IPS-NIHi11 (cell line): Measurements from ENCODE around the gene PIAS1.
A peak's percentile ranks its signal among the peaks of the same experiment; 100 is the strongest.
"Not testable (repeated sequence)": the region's sequence is repeated elsewhere in the genome, so short reads cannot be mapped to it uniquely, and the experiment has no call there.

Source experiments
- DNase-seq: peaks from one replicate; pipeline ENCODE4 v3.0.0; 2012; ENCODE audit warnings: mixed read lengths, low spot score

PIAS1 gene

DNA sequence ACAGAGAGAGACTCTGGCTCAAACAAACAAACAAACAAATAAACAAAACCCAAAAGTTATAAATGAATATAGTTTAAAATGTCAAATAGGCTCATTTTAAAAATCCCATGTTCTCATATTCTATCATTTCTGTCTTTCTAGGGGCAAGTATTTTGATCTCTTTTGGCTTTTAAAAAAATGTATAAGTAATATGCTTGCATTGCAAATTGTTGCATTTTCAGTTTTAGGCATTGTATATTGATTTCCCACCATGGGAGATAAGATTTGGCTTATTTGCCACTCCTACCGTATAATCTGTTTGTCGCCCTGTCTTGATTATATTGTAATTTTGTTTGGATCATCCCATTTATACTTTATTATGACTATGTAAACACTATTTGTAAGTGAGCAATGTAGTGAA is 70.6 kb downstream of the PIAS1 start:
- DNase-seq, result no peak

DNA sequence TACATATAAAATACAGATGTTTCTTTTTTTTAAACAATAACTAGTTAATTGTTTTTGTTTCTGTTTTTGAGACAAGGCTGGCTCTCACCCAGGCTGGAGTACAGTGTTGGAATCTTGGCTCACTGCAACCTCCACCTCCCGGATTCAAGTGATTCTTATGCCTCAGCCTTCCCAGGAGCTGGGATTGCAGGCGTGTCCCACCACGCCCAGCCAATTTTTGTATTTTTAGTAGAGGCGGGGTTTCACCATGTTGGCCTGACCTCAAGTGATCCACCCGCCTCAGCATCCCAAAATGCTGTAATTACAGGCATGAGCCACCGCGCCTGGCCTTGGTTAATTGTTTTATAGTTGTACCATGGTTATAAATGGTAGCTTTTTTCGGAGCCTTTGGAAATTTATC is 72.3 kb downstream of the PIAS1 start:
- no peak for DNase-seq

DNA sequence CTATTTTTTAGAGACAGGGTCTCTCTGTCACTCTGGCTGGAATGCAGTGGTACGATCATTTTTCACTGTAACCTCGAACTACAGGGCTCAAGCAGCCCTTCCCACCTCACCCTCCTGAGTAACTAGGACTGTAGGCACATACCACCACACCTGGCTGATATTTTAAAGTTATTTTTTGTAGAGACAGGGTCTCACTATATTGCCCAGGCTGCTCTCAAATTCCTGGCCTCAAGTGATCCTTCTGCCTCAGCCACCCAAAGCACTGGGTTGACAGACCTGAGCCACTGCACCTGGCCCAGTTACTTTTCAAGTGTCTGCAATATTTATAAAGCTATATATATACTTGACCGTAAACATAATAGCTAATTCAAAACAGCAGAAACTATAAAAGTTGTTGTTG is 75.0 kb downstream of the PIAS1 start:
- DNase-seq, result no peak

DNA sequence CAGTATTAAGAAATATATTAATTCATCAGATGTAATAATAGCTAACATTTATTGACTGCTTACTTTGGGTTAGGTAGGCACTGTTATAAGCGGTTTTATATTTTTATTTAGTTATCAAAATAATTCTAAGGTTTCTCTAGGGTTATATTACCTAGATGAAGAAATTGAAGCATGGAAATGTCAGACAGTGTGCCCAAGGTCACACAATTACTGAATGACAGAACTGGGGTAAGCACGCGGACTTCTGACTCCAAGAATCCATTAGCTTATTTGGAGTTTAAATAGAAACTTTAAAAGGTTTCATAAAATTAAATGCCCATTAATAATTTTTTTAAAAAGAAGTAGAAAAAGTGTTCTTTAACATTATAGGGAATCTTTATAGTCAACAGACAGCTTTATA is 76.7 kb downstream of the PIAS1 start:
- no peak for DNase-seq

- no peak for DNase-seq
Measured at GRCh38 chr15:68137096-68137495, 83.0 kb downstream of the PIAS1 start.

- no peak for DNase-seq
Measured at GRCh38 chr15:68143129-68143528, 89.0 kb downstream of the PIAS1 start.

DNA sequence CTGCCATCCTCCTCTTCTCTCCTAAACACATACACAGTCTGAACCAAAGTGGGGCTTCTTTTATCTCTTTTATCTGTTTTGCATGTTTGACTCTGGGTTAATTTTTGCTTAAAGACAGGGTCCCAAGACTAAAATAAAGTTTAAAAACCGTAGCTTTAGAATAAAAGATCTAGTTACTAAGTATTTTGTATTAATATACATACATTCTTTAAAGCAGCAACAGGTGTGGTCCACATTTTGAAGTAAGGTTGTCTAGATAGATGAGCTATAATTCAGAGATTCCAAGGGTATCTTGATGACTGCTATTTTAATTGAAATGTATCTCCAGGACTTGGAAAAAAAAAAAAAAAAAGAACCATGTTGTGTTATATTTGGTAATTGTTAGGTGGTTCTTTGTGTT is 89.7 kb downstream of the PIAS1 start:
- DNase-seq, result no peak

GRCh38 chr15:68145706-68146105 is 91.6 kb downstream of the PIAS1 start:
- no peak for DNase-seq

DNA sequence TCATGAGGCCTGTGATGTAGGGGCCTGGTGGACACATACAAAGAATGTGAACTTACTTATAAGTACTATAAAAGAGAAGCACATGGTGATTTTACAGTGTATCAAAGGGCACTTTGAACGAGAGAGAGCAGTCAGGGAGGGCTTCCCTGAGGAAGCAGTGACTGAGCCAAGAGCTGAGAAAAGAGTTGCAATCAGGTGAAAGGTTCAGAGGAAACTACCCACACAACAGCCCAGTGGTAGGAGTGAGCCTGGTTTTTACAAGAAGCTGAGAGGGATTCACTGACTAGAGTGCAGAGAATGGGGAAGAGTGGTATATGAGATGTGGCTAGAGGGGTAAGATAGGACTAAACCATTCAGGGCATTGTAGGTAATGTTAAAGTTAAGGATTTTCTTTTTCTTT is 93.9 kb downstream of the PIAS1 start:
- DNase-seq, result no peak

- DNase-seq, result no peak
Measured at GRCh38 chr15:68149059-68149458, 94.9 kb downstream of the PIAS1 start.

- DNase-seq, result no peak
Measured at GRCh38 chr15:68150187-68150586, 96.1 kb downstream of the PIAS1 start.

DNA sequence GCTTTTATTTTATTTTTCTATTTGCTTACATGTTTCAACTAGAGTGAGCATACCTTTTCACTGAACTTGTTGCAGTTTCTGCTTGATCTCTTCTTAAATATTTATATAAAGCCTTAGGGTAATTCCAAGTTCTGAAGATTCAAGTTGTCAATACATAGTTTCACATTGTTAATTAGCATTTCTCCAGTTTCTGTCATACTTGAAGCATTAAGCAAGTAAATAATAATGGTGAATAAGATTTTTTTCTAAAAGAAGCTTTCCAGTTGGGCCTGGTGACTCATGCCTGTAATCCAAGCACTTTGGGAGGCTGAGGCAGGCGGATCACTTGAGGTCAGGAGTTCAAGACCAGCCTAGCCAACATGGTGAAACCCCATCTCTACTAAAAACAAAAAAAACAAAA is 97.2 kb downstream of the PIAS1 start:
- DNase-seq, result no peak

GRCh38 chr15:68152342-68152741 is 98.2 kb downstream of the PIAS1 start:
- no peak for DNase-seq

- DNase-seq, result peak; percentile 41
Measured at GRCh38 chr15:68154923-68155559, 100.9 kb downstream of the PIAS1 start.

GRCh38 chr15:68157074-68157473 is 103.0 kb downstream of the PIAS1 start:
- DNase-seq, result no peak

DNA sequence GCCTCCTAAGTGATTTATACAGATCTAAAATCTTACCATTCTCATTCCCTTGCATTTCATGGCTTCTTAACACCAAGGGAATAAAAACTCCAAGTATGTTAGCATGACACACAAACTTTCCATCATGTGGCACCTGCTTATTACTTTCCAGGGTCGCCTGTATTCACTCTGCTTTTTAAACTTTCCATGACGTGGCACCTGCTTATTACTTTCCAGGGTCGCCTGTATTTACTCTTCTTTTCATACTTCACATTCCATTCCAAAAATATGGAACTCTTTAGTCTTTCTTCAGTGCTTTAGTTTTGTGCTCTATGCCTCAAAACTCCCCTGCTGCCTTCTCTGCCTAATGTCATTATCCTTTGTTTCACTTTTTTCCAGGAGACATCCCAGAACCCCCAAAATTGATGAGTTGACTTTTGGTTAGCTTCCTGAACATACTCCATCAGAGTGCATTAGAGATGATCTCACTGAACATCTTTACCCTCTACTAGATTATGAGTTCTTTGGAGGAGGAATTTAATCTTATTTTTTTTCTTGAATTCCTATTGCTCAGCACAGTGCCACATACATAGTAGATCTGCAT is 104.0 kb downstream of the PIAS1 start:
- no peak for DNase-seq

- DNase-seq, result no peak
Measured at GRCh38 chr15:68163191-68163590, 109.1 kb downstream of the PIAS1 start.

- no peak for DNase-seq
Measured at GRCh38 chr15:68166847-68167246, 112.7 kb downstream of the PIAS1 start.

GRCh38 chr15:68172037-68172436 is 117.9 kb downstream of the PIAS1 start:
- DNase-seq, result not testable (repeated sequence)

DNA sequence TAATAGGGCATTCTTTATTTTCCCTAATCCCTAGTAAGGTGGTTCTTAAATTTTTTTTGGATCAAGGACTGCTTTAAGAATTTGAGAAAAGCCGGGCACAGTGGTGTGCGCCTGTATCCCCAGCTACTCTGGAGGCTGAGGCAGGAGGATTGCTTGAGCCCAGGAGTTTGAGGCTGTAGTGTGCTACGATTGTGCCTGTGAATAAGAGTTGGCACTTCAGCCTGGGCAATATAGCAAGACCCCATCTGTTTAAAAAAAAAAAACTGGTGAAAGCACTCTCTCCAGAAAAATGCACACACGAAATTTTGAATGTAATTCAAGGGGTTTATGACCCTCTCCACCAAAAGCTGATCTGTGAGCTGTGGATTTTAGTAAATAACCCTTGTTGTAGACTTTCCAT is 119.0 kb downstream of the PIAS1 start:
- DNase-seq, result no peak

DNA sequence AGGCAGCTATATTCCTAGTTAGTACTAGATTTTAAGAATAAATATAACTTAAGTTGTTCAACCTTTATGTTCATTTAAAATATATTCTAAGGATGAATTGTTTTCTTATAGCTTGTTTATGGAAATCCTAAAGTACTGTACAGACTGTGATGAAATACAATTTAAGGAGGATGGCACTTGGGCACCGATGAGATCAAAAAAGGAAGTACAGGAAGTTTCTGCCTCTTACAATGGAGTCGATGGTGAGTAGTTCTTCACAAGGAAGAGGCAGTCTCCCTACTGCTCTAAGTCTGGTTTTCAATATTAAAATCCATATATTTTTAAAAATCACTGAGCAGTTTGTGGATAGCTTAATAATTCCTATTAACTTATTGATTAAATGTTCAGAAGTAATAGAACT is 121.4 kb downstream of the PIAS1 start:
- no peak for DNase-seq

GRCh38 chr15:68176601-68177000 is 122.5 kb downstream of the PIAS1 start:
- DNase-seq, result no peak

- no peak for DNase-seq
Measured at GRCh38 chr15:68177742-68178141, 123.6 kb downstream of the PIAS1 start.

GRCh38 chr15:68183616-68184315 is 129.7 kb downstream of the PIAS1 start:
- no peak for DNase-seq
